Renal cortex interstitium (tissue), 11 donors: Measurements from ENCODE around the gene ZBTB16. TPM values are rescaled to one million over a fixed set of nuclear protein-coding genes. Genes with fewer than 3 reads are reported as not detected.
A peak's percentile ranks its signal among the peaks of the same experiment; 100 is the strongest.

Experiments used
- DNase-seq, 11 donors: peaks; one replicate each; pipeline ENCODE4 v3.0.0-alpha.2; 2013; ENCODE audit warnings: low read depth in 9 of 11, low spot score in 4 of 11; ENCODE audit errors: extremely low read depth in 1 of 11
- polyA plus RNA-seq, 3 donors: library from polyadenylated mRNA; unstranded; fragments of 120-200 nt; gene quantifications; one replicate each; pipeline ENCODE4 v1.2.1, GENCODE V29; 2013; ENCODE audit not compliant: insufficient read length in 3 of 3

ZBTB16 gene
- polyA plus RNA-seq, 3 donors: 1.4 to 2.5 (median 1.7) TPM

DNA sequence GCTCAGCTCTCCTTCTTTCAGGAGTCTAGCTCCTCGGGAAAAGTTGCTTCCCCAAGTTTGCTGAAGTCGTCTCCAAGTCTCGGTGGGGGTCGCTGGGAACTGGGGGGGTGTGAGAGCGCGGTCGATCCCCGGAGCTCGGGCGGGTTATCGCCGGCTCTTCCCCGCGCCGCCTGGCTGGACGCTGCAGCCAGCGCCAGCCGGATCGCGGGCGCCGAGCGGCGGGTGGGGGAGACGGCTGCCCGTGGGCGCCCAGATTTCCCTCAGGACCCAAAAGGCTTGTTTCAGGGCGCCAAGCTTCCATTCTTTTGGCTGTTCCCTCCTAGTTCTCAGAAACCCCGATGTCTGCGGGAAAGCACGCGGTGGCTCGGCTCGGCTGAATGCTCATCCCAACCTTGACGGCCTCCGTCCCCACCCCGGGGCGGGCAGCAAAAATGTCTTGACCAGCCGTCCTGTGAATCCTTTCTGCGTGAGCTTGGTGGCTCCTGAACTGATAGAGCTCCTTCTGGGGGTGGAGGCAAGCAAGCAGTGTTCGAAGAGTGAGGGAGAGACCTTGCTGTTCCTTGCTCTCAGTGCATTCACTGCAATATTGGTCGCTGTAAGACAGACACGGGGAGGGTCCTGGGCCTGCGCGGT is 1.7 kb downstream of the ZBTB16 start:
- DNase-seq: peak in 1 of 11 donors; percentile 30

DNA sequence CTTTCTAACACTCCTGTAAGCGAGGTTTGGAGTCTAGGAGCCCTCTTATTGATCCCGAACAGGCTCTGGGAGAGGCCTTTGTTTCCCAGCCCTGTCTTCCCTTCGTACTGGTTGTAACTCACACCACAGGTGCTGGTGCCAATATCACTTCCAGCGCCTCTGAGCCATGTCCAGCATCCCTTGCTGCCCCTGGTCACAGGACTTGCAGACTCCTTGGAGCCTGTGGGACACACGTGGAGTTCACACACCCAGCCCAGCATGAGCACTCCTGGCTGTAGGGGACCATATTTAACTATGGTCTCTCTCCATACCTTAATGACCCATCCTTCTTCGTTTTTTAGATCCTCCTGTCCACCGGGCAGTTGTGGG is 2.2 kb downstream of the ZBTB16 start:
- DNase-seq: no peak

DNA sequence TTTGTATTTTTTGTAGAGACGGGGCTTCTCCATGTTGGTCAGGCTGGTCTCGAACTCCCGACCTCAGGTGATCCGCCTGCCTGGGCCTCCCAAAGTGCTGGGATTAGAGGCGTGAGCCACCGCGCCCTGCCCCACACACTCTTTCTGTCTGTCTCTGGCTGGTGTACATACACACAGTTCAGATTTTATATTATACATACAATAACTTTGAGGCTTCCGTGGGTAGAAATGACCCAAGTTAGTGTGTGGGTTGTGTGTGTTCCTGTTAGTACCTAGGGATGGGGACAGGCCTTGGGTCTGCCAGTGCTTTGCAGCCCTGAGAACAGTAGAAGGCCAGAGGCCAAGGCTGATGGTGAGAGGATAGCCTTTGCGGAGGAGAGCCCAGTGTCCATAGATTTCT is 2.8 kb downstream of the ZBTB16 start:
- DNase-seq: no peak

DNA sequence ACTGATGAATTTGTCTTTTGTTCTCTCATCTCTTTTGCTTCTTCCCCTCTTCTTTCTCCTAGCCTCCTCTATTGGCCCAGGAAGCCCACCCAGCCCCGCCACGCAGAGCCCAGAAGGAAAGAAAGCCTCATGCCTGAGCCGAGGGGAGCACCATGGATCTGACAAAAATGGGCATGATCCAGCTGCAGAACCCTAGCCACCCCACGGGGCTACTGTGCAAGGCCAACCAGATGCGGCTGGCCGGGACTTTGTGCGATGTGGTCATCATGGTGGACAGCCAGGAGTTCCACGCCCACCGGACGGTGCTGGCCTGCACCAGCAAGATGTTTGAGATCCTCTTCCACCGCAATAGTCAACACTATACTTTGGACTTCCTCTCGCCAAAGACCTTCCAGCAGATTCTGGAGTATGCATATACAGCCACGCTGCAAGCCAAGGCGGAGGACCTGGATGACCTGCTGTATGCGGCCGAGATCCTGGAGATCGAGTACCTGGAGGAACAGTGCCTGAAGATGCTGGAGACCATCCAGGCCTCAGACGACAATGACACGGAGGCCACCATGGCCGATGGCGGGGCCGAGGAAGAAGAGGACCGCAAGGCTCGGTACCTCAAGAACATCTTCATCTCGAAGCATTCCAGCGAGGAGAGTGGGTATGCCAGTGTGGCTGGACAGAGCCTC is 3.8 kb downstream of the ZBTB16 start:
- DNase-seq: no peak

DNA sequence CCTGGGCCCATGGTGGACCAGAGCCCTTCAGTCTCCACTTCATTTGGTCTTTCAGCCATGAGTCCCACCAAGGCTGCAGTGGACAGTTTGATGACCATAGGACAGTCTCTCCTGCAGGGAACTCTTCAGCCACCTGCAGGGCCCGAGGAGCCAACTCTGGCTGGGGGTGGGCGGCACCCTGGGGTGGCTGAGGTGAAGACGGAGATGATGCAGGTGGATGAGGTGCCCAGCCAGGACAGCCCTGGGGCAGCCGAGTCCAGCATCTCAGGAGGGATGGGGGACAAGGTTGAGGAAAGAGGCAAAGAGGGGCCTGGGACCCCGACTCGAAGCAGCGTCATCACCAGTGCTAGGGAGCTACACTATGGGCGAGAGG is 4.3 kb downstream of the ZBTB16 start:
- DNase-seq: no peak

DNA sequence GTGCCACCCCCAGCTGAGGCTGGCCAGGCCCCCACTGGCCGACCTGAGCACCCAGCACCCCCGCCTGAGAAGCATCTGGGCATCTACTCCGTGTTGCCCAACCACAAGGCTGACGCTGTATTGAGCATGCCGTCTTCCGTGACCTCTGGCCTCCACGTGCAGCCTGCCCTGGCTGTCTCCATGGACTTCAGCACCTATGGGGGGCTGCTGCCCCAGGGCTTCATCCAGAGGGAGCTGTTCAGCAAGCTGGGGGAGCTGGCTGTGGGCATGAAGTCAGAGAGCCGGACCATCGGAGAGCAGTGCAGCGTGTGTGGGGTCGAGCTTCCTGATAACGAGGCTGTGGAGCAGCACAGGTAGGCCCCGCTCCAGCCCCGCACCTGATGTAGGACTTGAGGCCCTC is 4.7 kb downstream of the ZBTB16 start:
- DNase-seq: no peak

DNA sequence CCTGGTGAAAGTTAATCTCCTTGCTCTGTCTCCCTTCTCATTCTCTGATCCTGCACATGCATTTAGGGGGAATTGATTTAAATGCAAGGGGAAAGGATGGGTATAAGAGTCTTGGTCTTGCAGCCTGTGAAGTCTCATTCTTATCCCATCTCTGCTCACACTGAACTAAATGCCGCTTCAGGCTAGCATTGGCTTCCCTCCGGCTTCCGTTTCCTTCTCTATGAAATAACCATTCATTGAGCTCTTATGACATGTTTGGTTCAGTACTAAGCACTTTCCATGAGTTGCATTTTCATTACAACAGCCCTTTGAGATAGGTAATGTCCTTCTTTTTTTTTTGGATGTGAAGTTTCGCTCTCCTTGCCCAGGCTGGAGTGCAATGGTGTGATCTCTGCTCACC is 5.6 kb downstream of the ZBTB16 start:
- no peak for DNase-seq

DNA sequence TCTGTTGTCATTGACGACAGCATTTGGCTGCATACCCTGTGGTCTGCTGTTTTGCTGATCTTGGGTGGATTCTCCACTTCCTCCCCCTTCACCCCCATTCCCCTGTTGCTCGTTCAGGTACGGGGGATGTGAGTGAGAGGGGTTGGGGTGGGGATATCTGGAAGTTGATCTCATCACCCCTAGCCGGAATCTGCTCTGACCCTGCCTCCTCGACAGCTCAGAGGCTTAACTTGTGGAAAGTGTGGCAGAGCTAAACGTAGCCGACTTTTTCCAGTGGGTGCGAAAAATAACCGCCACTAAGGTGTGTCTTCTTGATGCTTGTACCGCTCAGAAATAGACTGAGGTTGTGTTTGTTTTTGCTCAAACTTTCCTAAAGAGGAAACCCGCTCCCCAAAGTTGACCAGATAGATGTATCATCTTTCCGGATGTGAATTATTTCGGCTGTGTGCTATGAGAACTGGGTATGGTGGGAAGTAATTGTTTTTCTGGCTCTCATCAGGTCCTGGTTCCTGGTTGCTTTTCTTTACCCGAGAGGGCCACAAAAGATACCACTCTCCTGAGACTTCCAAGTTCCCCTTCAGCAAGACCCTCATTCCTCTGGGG is 6.6 kb downstream of the ZBTB16 start:
- no peak for DNase-seq

DNA sequence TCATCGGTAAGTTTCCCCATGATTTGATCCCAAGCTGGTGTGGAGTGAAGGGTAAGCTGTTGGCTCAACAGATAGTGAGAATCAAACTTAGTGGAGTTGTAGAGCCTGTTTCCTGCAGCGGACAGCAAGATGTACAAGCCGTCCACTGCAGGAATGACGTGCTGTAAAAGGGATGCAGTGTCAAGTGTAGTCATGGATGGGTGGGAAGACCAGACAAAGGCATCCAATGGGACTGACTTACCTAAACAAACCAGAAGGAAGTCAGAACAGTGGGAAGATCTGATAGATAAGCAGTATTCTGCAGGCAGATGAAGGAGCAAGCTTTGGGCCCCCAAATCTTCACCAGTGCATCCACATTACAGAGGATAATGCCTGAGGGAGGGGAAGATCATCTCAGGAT is 8.8 kb downstream of the ZBTB16 start:
- no peak for DNase-seq

DNA sequence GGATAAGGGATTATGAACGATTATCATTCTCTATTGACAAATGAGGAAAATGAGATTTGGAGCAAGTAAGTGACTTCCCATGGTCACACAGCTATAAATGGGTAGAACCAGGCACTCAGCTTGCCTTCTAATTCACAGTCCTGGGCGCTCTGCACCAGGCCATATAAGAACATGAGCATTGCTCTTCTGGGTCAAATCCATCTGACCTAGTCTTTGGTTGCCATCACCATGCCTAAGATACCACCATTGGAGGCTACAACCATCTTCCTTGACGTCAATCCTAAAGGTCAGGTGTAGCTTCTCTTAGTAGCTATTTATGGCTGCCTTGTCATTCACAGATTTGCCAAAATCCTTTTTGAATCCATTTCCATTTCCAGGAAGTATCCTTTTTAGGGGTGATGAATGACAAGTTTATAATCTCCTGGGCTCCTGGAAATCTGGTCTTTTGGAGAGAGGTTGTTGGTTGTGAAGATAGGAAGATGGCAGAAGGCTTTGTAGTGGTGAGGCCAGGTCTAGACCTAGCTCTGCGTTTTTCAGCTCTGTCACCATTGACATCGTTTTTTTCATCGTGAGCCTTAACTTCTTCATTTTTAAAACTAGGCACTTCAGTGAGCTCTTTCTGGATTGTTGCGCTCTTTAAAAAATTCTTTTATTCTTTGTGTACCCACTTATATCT is 11.1 kb downstream of the ZBTB16 start:
- no peak for DNase-seq

DNA sequence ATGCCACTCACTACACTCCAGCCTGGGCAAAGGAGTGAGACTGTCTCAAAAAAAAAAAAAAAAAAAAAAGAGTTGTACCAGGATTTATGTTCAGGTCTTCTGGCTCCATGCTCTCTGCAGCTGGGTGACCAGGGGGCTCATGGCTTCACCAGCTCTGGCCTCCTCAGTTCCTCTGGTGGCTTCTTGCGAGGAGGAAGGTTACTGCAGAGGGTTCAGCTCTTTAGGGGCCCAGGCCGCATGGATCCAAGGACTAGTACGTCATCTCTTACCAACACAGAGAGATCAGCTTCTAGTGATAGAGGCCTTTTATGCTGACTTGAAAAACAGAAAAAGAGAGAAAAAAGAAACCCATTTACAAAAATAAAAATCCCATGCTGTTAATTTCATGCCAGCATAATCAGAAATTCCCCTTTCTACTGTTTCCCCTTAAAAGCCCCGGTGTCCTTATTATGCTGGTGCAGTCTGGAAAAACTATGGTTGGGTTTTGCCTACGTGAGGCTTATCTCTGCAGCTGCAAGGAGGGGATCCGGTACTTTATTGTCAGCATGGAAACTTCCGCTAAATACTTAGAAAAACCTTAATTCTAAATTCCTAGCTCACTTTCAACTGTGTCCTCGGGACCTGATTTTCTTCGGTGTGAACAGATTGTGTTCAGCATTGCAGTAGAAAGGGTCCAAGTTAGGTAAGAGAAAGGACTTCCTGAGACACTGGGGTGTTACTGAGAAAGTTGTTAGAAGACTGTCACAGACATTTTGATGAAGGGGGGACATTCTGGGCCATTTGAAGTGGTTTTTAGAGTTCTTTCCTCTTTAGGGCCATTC is 13.7 kb downstream of the ZBTB16 start:
- no peak for DNase-seq

DNA sequence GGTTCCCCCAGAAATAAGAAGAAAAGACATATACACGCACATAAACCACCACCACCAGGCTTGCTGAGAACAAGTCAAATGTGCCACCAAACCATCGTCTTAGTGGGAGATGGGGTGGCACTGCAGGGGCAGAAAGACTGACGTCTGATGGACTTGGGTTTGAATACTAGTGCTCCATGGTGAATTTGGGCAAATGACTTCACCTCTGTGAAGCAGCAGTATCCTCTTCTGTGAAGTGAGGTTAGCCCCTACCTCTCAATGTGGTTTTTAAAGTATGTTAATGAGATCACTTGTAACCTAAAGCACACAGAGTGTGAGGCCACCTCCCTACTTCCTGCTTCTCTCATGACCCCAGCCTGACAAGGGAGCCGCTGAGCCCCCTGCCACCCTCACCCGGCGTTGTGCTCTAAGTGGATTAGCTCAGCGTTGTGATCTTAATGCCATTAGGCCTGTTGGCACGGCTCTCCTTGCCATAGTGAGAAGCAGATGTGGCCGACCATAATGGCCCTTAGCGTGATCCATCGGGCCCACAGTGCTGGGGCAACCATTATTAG is 14.4 kb downstream of the ZBTB16 start:
- no peak for DNase-seq

DNA sequence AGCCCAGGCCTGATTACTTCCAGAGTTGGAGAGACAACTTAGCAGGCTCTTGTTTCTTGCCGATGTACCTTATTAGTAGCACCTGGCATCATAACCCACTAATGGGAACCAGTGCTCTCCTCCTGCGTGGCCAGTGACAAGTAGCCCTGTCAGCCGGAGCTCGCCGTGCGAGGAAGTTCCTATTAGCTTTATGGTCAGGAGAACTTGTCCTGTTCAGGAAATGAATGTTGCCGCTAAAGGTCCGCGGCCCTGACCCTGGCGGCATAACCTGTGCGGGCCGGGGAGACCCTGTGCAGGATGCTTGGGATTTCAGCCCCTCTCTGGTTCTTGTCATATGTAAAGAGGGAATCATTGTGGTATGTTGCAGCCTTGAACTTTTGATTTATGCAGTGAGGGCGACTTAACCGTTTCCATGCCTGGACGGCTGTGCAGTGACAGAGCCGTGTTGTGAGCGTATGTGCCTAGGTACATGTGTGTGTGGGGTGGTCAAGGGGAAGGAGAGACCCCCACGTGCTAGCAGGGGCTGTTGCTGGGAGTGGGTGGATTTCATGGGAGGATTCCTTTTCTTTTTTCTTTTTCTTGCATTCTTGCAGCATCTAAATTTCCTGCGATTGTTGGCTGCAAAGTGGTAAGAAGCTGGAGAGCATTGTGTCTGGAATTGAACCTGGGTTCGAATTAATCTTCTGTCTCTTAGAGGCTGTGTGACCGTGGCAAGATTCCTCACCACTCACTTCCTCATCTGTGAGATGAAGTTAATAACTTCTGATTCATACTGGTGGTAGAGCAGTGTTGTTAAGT is 15.2 kb downstream of the ZBTB16 start:
- DNase-seq: no peak

DNA sequence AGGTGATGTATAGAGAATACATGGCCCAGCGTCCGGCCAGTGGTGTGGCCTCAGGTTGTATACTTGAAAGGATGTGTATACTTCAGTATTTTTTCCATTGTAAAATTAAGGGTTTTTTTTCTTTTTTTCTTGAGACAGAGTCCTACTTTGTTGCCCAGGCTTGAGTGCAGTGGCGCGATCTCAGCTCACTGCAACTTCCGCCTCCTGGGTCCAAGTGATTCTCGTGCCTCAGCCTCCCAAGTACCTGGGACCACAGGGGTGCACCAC is 15.8 kb downstream of the ZBTB16 start:
- no peak for DNase-seq

DNA sequence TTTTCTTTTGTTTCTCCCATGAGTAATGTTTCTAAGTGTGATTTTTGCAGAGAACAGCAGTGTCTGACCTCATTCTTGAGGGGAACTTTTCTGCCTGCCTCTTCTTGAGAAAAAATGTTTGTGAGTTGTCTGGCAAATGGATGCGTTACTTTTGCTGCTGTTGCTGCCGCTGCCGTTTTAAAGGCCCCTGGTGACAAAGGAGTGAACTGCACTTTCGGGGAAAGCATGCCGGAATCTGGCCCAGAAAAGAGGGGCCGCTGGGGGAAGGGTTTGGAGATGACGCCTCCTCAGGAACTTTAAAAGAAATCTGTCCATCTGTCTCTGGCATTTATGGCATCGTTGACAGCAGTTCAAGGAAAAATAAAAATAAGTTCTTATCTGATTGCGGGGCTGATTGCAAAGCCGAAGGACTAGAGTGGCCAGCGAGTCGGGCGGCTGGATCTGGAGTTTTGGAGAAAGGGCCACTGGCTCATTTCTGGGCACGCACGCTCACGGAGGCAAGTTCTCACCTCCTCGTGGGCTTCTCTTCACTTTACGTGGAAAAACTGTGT is 16.5 kb downstream of the ZBTB16 start:
- DNase-seq: no peak

DNA sequence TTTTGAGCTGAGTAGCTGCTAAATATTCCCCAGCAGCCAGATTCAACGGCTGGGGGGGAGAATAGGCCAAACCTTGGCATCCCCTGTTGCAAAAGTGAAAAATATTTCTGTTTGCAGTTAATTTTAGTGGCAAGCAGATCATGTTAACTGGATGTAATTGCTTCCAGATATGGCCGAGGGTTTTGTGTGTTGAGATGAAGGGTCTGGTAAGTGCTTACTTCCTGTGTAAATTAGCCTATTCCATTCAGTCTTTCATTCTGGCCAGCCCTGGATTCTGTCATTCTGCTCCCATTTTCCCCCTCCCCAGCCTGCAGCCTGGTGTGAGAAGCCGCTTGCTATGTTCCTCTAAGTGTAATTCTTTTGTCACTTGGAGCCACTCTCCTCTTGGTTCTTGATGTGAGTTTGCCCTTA is 17.4 kb downstream of the ZBTB16 start:
- no peak for DNase-seq

DNA sequence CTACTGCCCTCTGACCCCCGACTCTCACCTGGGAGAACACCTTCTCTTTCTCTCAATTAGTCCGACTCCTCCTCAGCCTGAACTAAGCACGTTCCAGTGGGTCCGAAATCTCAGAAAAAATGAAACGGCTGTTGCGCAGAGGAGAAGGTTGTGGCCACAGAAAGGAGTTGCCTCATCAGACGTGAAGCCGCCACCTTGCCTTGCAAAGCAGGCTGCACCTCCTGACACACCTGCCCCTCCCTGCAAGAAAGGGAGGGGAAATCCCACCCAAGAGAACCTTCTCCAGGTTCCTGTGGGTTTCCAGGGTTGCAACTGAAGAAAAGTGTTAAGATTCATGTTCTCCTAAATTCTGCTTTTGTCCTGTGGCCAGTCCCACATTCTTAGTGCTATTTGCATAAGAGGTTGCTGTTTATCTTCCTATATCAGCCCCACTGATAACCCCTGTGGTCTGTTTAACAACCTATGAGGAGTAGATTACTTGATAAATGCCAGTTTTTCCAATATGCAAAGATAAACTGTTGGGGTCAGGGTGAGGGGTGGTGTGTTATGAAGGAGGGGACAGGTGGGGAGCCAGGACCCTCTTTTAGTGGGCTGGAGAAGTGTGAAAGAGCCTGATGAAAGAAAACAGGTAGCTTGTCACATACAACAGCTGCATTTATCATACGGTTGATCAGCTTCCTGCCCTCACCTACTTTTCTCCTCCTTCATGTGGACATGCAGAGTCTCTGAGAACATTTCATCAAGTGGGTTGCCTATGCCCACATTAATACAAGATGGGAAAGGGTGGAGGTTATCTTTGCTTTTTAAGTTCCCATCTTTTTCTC is 18.2 kb downstream of the ZBTB16 start:
- no peak for DNase-seq

DNA sequence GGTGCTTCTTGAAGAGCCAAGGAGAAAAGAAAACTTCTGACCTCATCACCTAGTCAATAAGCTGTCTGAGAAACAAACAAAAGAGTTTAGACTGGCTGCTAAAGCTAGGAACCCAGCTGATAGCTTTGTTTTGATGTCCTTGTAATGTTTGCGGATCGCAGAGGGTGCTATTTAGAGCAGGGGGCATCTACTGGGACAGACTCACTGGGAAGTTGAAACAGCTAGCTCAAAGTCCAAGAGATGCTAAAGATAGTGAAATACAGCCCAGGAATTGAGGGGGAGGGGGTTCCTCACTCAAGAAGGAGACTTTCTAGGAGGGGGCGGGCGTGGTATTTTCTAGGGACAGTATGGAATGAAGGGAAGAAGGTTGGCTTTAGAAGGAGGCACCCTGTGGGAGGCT is 18.9 kb downstream of the ZBTB16 start:
- no peak for DNase-seq
